ENCODE measurements around the gene MFSD2A.

GRCh38 chr1:39927538-39927937 is 27.4 kb upstream of the MFSD2A start:
- TF ChIP-seq, protein P1, sequence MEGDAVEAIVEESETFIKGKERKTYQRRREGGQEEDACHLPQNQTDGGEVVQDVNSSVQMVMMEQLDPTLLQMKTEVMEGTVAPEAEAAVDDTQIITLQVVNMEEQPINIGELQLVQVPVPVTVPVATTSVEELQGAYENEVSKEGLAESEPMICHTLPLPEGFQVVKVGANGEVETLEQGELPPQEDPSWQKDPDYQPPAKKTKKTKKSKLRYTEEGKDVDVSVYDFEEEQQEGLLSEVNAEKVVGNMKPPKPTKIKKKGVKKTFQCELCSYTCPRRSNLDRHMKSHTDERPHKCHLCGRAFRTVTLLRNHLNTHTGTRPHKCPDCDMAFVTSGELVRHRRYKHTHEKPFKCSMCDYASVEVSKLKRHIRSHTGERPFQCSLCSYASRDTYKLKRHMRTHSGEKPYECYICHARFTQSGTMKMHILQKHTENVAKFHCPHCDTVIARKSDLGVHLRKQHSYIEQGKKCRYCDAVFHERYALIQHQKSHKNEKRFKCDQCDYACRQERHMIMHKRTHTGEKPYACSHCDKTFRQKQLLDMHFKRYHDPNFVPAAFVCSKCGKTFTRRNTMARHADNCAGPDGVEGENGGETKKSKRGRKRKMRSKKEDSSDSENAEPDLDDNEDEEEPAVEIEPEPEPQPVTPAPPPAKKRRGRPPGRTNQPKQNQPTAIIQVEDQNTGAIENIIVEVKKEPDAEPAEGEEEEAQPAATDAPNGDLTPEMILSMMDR (IDR thresholded peaks at IDR 0.05), result no peak
- TF ChIP-seq POLR2A (IDR thresholded peaks at IDR 0.05), result no peak

All from testis (tissue), 2 donors.